ENCODE results near the gene TOM1L2.
"Not testable (repeated sequence)": the region's sequence is repeated elsewhere in the genome, so short reads cannot be mapped to it uniquely, and the experiment has no call there.

TOM1L2 gene

DNA sequence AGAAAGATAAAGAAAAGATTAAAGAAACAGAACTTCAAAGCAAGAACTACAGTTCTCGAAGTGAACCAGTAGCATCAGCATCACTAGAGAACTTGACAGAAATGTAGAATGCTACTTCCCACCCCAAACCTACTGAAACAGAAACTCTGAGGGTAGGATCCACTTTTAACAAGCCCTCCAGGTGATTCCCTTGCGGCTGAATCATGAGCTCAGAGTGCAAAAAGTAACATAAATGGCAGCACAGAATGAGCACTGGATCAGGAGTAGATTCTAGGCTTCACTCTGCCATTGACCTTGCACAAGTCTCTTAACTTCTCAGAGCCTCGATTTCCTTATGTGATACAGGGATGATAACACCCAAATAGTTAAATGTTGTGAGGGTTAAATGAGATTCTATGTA, 5.8 kb downstream of the TOM1L2 start:
- DNase-seq, result no peak

DNA sequence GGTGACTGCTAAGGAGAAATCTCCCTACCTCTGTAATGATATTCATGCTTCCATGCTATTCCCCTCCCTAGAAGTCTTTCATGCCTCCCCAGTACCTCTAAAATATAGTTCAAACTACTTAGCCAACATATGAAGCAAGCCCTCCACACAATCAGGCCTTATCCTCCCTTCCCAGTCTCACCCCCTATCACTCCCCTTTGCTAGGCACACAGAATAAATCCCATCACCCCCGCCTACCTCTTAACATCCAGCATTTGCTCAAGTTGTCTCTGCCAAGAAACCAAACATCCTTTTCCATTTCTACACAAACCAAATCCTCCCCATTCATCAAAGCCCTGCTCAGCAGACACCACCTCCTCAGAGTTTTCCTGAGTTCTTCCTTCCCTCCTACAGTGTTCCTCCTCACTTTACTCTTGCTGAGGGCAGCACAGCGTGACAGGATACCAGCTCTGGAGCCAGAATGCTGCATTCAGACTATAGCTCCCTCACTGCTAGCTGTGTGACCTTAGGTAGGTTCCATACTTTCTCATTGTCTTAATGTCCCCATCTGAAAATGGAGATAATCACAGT, 7.0 kb downstream of the TOM1L2 start:
- DNase-seq, result no peak

DNA sequence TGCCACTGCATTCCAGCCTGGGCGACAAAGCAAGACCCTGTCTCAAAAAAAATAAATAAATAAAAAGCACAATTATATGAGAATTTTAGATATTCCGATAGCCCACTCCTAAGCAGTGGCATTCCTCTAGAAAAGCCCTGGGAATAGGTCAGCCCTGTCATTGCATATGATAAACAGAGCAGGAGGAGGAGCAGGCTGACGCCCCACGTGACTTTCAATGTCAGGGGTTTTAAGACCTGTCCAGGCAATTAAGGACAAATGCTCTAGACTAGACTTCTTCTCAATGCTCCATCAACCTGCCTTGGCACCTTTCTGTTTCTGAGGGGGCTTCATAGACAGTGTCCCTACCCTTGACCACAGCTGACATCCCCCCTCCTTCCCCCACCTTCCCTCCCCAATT, 7.5 kb downstream of the TOM1L2 start:
- no peak for DNase-seq

DNA sequence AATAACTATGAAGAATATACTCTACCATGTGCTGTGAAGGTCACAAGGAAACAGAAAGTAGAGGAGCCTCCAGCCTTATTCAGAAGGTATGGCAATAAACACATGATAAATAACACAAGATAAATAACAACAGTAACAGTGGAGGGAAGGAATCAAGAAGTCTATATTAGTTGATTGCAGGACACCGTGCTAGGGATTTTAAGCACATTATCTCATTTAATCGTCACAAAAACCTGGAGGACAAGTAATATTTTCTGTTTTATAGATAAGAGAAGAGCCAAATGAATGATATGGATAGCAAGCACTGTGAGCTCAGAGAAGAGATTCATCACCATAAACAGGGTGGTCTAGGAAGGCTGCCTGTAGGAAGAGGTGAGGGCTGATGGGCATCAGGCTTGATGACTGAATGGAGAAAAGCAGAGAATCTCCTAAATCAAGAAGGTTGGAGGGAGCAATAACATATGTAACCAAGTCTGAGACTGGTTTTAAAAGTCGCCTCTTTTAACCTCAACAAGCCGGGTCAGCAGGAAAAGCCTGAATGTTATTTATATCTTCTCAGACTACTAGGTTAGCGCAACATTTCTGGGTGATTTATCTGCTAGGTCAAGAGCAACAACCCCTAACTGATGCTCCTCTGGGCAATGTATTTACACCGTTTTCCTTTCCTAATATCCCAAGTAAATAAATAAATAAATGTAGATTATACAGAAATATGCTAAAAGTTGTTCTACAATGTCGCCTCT, 8.3 kb downstream of the TOM1L2 start:
- DNase-seq, result no peak

DNA sequence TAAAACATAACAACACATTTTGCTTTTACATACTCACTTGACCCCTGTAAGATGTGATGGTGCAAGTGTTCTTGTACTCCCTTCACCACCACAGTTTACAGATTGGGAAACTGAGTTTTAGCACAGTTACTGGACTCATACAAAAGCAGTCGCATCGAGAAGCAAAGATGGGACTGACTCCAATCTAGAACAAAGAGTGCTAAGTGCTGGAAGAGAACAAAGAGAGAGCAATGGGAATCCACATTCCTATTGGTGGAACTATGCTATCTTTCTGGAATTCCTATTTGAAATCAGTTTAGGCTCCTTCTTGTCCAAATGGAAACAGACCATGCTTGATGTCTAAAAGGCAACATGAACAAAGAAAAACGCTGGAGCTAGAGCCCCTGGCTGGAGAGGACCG, 9.1 kb downstream of the TOM1L2 start:
- DNase-seq, result no peak

DNA sequence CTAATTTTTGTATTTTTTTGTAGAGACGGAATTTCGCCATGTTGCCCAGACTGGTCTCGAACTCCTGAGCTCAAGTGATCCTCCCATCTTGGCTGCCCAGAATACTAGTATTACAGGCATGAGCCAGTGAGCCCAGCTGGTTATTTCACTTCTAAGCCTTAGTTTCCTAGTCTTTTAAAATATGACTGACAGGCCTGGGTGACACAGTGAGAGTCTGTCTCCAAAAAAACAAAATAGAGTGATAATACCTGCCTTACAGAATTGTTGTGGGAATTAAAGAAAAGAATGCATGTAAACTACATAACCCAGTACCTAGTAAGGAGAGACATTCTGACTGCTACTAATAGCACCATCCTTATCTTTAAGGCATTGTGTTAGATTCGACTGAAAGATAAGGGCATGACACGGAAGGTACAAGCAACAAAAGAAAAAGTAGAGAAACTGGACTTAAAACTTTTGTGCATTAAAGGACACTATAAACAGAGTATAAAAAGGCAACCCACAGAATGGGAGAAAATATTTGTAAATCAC, 11.6 kb downstream of the TOM1L2 start:
- DNase-seq, result no peak

DNA sequence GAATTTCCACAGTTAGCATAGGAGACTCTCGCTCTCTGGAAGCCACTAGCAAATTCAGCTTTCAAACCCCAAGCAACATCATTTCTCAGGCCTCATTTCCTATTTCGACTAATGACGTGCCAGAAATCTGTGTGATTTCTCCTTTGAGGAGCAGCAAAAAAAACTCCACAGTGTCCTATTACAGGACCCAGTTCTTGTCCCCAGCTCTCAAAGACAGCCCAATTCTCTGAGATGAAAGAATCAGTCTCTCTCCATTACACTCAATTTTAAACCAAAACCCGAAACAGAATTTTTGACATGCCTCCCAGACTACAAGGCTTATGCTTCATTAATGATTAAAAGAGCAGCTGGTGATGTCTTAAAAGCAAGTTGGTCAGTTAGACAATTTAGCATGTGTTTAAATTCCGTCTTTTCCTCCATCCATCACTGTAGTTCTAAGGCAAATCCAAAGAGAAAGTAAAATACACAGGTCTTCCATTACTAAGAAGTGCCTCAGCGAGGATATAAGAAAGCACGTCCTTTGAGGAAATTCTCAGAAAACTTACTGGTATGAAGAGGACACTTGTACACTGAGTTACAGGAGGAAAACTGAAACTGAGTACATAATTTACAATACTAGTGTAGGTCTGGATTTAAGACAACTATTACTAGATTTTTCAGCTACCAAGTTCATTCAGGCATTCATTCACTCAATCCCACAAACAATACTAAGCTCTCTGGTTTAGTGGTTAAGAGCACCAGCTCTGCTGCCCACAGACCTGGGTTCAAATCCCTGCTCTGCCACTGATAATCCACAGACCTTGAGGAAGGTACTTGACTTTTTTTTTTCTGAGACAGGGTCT, 12.5 kb downstream of the TOM1L2 start:
- DNase-seq, result no peak

DNA sequence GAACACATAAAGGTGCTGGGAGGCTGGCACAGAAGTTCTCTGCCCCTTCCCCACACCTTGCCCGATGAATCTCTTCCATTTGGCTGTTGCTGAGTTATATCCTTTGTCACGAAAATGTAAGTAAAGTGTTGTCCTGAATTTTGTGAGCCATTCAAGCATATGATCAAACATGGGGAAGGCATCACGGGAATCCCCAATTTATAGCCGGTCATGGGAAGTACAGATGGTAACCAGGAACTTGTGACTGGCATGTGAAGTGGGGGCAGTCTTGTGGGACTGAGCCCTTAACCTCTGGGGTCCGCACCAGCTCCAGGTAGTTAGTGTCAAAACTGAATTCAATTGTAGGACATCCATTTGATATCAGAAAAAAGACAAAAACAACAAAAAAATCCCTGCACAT, 13.2 kb downstream of the TOM1L2 start:
- DNase-seq, result no peak

DNA sequence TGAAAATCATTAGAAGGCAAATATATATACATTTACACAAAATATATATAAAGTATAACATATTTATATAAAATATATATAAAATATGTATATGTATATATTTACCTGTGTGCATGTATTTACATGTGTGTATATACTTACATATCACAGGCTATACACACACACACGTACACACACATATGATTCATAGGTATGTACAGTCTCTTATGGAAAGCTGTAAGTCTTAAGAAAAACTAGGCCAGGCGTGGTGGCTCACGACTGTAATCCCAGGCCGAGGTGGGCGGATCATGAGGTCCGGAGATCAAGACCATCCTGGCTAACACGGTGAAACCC, 14.7 kb downstream of the TOM1L2 start:
- no peak for DNase-seq

DNA sequence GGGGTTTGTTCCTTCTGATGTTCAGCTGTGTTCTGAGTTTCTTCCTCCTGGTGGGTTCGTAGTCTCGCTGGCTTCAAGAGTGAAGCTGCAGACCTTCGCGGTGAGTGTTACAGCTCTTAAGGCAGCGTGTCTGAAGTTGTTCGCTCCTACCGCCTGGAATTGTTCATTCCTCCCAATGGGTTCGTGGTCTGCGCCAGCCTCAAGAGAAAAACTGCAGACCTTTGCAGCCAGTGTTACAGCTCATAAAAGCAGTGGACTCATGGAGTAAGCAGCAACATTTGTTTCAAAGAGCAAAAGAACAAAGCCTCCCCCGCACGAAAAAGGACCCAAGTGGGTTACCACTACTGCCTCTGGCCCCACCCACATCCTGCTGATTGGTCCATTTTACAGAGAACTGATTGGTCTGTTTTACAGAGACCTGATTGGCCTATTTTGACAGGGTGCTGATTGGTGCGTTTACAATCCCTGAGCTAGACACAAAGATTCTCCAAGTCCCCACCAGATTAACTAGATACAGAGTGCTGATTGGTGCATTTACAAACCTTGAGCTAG, 16.3 kb downstream of the TOM1L2 start:
- not testable (repeated sequence) for DNase-seq

DNA sequence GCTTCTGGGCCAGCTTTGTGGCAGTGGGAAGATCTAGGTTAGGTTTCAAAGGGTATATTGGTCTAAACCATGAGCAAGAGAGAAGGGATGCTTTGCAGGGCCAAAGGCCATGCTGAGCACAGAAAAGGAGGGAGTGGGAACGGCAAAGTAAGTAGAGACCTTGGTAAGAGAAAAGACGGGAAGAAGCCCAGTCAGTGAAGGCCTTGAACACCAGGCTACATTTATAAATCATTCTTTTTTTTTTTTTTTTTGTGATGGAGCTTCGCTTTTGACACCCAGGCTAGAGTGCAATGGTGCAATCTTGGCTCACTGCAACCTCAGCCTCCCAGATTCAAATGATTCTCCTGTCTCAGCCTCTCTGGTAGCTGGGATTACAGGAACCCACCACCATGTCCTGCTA, 18.1 kb downstream of the TOM1L2 start:
- no peak for DNase-seq

DNA sequence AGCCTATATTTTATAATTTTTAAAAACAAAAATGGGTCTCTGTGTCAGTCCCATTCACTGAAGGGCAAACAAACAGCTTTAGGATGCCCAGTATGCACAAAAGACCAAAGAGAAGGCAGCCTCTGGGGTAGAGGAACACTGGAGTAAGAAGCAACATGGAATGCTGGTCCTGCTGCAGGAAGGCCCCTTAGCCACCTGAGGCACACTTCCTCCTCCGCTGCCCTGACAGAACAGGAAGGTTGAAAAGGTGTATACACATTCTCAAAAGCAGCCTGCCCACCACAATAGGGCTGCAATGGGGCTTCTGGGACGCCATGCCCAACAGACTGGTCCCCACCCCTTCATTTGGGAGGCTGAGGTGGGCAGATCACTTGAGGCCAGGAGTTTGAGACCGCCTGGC, 19.5 kb downstream of the TOM1L2 start:
- DNase-seq, result no peak

DNA sequence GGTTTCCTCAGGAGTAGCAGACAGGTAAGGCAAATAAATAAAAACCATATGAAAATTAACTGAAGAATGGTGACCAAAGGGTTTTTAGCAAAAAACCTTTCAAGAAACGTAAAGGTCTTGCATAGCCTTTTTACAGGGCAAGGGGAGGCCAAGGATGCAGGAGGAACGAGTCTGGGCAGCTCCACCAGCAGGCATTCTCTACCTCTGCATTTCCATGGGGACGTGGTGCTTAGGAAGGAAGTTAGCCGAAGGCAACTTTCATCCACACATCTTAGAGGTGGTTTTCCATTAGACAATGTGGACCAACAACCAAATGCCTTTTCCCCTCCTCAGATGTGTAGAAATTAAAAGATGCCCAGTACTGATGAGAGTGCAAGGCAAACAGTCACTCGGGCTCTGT, 20.7 kb downstream of the TOM1L2 start:
- no peak for DNase-seq

DNA sequence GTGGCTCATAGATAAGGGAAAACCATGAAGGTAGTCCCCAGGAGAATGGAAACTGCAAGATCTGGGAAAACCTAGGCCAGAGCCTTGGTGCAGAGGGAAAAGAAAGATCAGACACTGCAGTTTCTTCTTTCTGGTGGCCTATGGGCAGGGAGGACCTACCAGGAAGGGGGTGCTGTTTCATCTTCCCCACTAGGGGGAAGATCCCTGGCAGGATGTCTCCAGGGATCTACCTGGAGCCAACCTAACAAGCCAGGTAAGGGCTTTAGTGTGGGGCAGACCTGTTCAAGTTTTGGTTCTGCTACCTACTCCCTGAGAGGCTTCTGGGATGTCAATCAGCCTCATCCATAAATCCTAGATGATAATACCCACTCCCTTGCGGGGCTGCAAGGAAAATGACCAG, 21.4 kb downstream of the TOM1L2 start:
- no peak for DNase-seq

DNA sequence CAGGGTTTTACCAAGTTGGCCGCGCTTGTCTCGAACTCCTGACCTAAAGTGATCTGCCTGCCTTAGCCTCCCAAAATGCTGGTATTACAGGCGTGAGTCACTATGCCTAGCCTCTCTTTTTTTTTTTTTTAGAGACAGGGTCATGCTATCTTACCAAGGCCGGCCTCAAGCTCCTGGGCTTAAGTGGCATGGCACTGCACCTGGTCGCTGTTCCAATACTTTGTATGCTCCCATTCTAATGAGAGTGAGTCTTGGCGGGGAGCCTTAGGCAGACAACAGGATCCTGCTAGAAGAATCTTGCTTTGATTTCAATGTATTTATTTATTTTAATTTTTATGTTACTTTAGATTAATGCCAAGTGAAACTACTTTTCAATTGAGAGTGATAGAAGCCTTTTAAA, 21.9 kb downstream of the TOM1L2 start:
- DNase-seq, result no peak

DNA sequence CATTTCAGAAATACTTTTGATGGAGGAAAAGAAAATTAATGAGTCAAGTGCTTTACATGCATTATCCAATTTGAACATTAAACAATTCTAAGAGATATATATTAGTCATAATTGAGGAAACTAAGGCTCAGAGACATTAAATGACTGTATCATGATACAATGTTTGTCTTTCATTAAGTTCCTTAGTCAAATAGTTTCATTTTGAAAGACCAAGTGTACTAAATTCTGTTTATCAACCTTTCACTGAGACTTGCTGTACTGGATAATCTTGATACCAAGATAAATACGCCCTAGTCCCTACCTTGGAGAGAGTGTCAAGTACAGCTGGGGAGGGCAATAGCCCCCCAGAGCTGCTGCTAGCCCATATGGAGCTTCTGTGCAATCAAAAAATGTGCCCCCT, 24.2 kb downstream of the TOM1L2 start:
- no peak for DNase-seq

DNA sequence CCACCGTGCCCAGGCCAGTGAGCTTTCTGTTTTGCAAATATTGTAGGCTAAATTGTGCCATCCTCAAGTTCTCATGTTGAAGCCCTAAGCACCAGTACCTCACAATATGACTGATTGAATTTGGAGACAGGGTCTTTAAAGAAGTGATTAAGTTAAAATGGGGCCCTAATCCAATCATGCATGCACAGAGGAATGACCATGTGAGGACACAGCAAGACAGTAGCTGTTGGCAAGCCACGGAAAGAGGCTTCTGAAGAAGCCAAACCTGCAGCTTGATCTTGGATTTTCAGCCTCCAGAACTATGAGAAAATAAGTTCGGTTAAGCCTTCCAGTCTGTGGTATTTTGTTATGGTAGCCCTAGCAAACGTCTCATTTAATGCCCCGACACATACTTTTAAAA, 24.9 kb downstream of the TOM1L2 start:
- DNase-seq, result no peak

DNA sequence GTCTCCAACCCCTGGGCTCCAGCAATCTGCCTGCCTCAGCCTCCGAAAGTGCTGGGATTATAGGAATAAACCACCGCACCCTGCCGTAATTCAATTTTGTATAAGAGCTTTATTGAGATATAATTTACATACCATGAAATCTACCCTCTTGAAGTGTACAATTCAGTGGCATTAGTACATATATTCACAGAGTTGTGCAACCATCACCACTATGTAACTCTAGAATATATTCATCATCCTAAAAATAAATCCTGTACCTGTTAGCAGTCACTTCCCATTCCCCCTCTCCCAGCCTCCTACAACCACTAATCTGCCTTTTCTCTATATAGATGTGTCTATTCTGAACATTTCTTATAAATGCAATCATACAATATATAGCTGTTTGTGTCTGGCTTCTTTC, 26.1 kb downstream of the TOM1L2 start:
- no peak for DNase-seq

DNA sequence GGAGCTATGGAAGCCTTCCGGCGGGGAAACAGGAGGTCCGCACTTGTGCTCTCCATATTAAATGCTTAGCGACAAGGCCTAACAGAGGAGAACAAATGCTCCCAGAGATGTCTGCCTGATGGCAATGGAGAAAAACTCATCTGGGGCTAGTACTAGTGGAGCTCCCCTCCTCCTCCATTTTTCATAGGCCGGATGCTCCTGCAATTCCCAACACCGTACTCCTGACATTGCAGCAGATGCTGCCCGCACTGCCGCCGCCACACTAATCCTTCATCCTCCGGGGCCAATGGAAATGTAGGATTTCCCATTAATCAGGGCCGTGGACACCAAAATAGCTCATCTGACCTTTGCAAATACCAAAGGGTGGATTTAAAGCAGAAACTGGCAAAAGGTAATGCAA, 27.5 kb downstream of the TOM1L2 start:
- no peak for DNase-seq

DNA sequence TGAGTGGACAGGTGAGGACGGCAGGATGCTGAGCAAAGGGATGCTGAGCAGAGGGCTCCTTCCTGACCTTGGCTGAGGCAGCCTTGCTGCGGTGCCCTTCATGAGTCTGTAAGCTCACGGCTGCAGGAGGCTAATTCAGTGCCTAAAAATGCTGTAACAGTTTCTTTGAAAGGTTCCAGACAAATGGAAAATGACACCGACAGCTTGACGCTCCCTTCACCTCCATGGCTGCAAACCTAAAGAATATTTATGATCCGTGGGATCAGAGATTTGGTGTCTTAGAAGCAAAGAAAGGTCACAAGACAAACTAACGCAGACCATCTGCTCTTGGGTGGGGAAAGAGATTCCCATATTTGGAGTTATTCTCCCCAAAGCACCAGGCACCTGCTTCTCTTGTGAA, 28.0 kb downstream of the TOM1L2 start:
- DNase-seq, result no peak

DNA sequence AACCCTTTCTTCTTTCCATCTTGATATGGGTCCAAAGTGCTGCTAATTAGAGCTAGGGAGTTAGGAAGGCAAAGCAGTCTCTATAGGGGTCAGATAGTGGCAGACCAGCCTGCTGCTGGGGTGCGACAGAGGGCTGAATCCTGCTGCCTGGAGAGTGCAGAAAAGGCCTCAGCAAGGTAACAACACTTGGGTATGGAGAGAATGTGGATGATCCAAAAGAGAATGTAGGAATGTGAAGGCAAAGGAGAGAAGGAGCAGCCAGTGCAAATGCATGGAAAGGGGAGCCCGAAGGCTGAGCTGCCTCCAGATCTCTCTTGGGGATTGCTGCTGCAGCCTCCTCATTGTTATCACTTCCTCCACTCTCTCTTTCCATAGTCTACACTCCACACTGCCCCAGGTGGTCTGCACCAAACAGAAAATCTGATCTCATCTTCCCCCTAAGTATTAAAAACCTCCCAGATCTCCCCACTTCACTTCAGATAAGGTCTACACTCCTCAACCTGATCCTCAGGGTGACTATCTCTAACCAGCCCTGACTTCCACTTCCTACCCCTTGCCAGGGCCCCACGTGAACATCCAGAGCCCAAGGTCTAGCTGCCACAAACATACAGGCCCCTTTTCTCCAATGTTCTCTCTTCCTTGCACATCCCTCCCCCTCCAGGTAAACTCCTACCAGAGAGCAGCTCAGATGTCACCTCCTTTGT, 28.8 kb downstream of the TOM1L2 start:
- DNase-seq, result peak; percentile 24

DNA sequence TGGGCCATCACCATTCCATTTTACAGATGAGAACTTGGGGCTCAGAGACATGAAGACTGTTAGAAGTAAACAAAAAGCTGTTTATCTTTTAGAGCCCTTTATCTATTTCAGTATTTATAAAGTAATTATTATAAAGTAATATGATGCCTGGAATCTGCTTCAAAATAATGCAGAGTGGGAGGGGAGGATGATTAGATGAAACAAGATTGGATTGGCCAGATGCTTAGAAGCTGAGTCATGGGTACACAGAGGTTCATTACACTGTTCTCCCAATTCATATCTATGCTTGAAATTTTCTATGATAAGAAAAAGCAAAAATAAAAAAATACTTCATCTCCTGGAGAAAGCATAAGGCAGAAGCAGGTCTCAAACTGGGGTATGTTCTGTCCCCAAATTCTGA, 29.4 kb downstream of the TOM1L2 start:
- DNase-seq, result peak; percentile 69

DNA sequence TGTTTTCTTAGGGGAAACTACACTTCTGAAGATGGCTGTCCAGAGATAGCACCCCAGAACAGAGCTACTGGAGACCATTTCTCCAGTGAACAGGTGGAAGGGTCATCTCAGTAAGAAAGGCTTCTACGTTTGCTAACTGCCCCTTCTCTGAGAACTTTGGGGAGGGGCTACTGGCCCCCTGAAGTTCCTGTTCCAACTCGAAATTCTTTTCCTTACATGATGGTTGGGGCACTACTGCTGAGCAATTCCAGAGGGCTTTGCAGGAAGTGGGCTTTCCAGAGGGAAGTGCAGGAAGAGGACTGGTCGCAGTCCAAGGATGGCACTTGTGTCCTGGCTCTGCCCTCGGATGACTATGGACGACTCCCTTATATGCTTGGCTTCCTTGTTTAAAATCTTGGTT, 31.2 kb downstream of the TOM1L2 start:
- DNase-seq, result no peak
